Gastroesophageal sphincter (tissue), 4 donors: ENCODE measurements around the gene MCAM. TPM values are rescaled to one million over a fixed set of nuclear protein-coding genes. Genes with fewer than 3 reads are reported as not detected.
A peak's percentile ranks its signal among the peaks of the same experiment; 100 is the strongest.

Experiments used
- ATAC-seq: fragments of 150-250 bp; one replicate; pipeline ENCODE4 v1.9.1; 2016; ENCODE audit warnings: mild to moderate bottlenecking, moderate library complexity
- H3K27ac ChIP-seq, 4 donors: fragments of 200-600 bp; sonication (generic) in 3 of 4; 1 replicate in 3 of 4; 2 replicates in 1 of 4; pipeline ENCODE4 v1.5.1; 2016 to 2019
- H3K27me3 ChIP-seq: fragments of 200-600 bp; sonication (generic); one replicate; pipeline ENCODE4 v1.5.1; 2019
- H3K36me3 ChIP-seq, 2 donors: fragments of 200-600 bp; sonication (generic); one replicate each; pipeline ENCODE4 v1.5.1; 2019; ENCODE audit warnings: control low read depth in 1 of 2
- H3K4me1 ChIP-seq, 3 donors: fragments of 200-600 bp; sonication (generic); 1 replicate in 2 of 3; 2 replicates in 1 of 3; pipeline ENCODE4 v1.5.1; 2016 to 2019; ENCODE audit warnings: control low read depth in 2 of 3
- H3K4me3 ChIP-seq, 2 donors: fragments of 200-600 bp; sonication (generic); one replicate each; pipeline ENCODE4 v1.5.1; 2019; ENCODE audit warnings: mild to moderate bottlenecking in 1 of 2, moderate library complexity in 1 of 2
- H3K9me3 ChIP-seq, 3 donors: fragments of 200-600 bp; sonication (generic); one replicate each; pipeline ENCODE4 v1.5.1; 2017 to 2019; ENCODE audit warnings: control low read depth in 2 of 3
- EP300 ChIP-seq: sonication (generic); formaldehyde crosslinking; IDR thresholded peaks from one replicate; pipeline ENCODE4 v1.6.1; 2017; ENCODE audit warnings: antibody characterized with exemption, mild to moderate bottlenecking
- POLR2A ChIP-seq, 2 donors: fragments of 450-650 bp; IDR thresholded peaks; one replicate each; pipeline ENCODE4 v1.6.1; 2017; ENCODE audit warnings: antibody characterized with exemption in 2 of 2, mild to moderate bottlenecking in 2 of 2, moderate library complexity in 1 of 2
- POLR2AphosphoS5 ChIP-seq: sonication (generic); formaldehyde crosslinking; IDR thresholded peaks from one replicate; pipeline ENCODE4 v1.6.1; 2017; ENCODE audit warnings: antibody characterized with exemption
- WGBS, 2 donors: methylation state at CpG; one replicate each; pipeline ENCODE4 v1.1.5; 2018; ENCODE audit warnings: low coverage in 1 of 2; 5-methylcytosine and 5-hydroxymethylcytosine counted together
- total RNA-seq, 4 donors: library from RNA; depleted of rRNA; stranded (reverse); fragments of >200 nt; gene quantifications; one replicate each; pipeline ENCODE4 v1.1.0, GENCODE V29; 2016
- TF ChIP-seq, protein P1 (sequence below), 4 experiments: fragments of 200-600 bp in 2 of 4; fragments of 450-650 bp in 2 of 4; sonication (generic) in 1 of 4; IDR thresholded peaks; one replicate each; pipeline ENCODE4 v1.5.1; 2017 to 2019; ENCODE audit warnings: antibody characterized with exemption in 4 of 4, mild to moderate bottlenecking in 2 of 4, moderate library complexity in 2 of 4

The MCAM gene
- total RNA-seq, 4 donors from 2014 or later, result 702 to 1,904 (median 1,177) TPM

DNA sequence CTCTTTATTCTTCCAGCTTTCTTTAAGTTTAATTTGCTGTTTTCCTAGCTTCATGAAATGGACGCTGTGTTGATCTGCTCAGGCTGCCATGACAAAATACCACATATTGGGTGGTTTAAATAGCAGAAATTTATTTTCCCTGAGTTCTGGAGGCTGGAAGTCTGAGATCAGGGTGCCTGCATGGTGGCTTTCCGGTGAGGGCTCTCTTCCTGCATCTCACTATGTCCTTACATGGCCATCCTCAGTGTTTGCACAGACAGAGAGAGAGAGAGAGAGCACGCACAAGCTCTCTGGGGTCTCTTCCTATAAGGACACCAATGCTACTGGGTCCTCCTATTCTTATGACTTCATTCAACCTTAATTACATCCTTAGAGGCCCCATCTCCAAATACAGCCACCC, 28.7 kb downstream of the MCAM start:
- H3K4me1 ChIP-seq, result peaks cover 0 to 25% (median 0%) of the 10 kb centered on the region in 3 donors
- H3K27ac ChIP-seq, result peak overlapping the region in 1 of 4 donors; percentile 25
- 60 to 84% methylated on average over 1 to 3 of the region's 3 CpGs for WGBS, 2 donors

DNA sequence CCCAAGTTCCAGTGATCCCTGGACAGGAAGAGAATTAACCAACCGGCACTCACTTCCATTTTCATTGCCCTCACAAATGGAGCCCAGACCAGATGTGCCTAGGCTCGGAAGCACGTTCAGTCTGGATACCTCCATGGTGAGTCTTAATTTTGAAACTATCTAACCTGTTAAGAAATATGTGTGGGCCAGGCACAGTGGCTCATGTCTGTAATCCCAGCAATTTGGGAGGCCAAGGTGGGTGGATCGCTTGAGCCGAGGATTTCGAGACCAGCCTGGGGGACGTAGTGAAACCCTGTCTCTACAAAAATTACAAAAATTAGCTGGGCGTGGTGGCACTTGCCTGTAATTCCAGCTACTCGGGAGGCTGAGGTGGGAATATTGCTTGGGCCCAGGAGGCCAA, 31.5 kb downstream of the MCAM start:
- H3K36me3 ChIP-seq, result peaks cover 0 to 55% of the 10 kb centered on the region in 2 donors
- H3K4me1 ChIP-seq, result peaks cover 0 to 25% (median 0%) of the 10 kb centered on the region in 3 donors
- H3K4me3 ChIP-seq, result no peak overlapping the region
- ATAC-seq, result no peak
- no peaks in the 10 kb centered on the region for H3K9me3 ChIP-seq
- TF ChIP-seq POLR2AphosphoS5, result no peak
- no peak for TF ChIP-seq EP300
- TF ChIP-seq, protein P1, sequence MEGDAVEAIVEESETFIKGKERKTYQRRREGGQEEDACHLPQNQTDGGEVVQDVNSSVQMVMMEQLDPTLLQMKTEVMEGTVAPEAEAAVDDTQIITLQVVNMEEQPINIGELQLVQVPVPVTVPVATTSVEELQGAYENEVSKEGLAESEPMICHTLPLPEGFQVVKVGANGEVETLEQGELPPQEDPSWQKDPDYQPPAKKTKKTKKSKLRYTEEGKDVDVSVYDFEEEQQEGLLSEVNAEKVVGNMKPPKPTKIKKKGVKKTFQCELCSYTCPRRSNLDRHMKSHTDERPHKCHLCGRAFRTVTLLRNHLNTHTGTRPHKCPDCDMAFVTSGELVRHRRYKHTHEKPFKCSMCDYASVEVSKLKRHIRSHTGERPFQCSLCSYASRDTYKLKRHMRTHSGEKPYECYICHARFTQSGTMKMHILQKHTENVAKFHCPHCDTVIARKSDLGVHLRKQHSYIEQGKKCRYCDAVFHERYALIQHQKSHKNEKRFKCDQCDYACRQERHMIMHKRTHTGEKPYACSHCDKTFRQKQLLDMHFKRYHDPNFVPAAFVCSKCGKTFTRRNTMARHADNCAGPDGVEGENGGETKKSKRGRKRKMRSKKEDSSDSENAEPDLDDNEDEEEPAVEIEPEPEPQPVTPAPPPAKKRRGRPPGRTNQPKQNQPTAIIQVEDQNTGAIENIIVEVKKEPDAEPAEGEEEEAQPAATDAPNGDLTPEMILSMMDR (IDR thresholded peaks at IDR 0.05), result no peak
- TF ChIP-seq POLR2A (IDR thresholded peaks at IDR 0.05), result no peak
- WGBS, 2 donors, result 66 to 86% methylated on average over 3 to 8 of the region's 9 CpGs
- no peaks in the 10 kb centered on the region for H3K27me3 ChIP-seq
- no peak overlapping the region for H3K27ac ChIP-seq

More for the DNA sequence above, 28.7 kb downstream of the MCAM start:
- no peak for ATAC-seq
- TF ChIP-seq POLR2AphosphoS5, result no peak
- TF ChIP-seq, protein P1 (IDR thresholded peaks at IDR 0.05), result no peak
- TF ChIP-seq EP300, result no peak
- no peak for TF ChIP-seq POLR2A (IDR thresholded peaks at IDR 0.05)
- Histone ChIP-seq H3K9me3 (peaks cover 0 to 8% (median 0%) of the 10 kb centered on the region in 3 donors), H3K4me3 (no peak overlapping the region), H3K36me3 (peaks cover 0 to 56% of the 10 kb centered on the region in 2 donors), H3K27me3 (no peaks in the 10 kb centered on the region)

DNA sequence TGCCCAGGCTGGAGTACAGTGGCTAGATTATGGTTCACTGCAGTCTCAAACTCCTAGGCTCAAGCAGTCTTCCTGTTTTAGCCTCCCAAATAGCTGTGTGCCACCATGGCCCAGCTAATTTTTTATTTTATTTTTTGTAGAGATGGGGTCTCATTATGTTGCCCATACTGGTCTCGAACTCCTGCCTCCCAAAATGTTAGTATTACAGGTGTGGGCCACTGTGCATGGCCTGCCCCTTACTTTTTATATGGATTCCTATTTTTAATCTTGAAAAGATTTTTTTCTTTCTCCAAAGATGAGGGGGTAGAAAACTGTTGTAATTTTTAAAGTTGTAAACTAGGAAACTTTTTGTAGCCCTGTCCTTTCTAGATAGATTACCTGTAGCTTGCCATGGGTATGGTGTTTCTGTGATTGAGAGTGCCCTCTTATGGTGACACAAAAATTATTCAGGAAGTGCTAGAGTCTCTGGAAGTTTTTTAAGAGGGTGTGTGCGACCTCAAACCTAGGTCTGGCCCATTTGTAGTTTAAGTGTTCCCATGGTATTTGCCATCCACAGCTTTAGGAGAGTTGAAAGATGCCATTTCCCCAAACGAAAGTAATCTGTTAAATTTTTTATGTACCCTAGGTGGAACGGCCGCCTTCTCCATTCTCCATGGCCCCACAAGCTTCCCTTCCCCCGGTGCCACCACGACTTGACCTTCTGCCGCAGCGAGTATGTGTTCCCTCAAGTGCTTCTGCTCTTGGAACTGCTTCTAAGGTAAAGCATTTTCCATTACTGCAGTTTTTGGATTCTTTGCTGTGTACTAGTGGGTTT, 32.4 kb downstream of the MCAM start:
- H3K4me1 ChIP-seq, result peaks cover 0 to 25% (median 0%) of the 10 kb centered on the region in 3 donors
- H3K36me3 ChIP-seq, result peaks cover 0 to 53% of the 10 kb centered on the region in 2 donors
- no peak for ATAC-seq
- 46 to 62% methylated on average over 7 to 9 of the region's 9 CpGs for WGBS, 2 donors
- H3K4me3 ChIP-seq, result no peak overlapping the region
- no peaks in the 10 kb centered on the region for H3K27me3 ChIP-seq
- TF ChIP-seq POLR2A (IDR thresholded peaks at IDR 0.05) (no peak), POLR2AphosphoS5 (no peak)
- TF ChIP-seq, protein P1 (IDR thresholded peaks at IDR 0.05), result peak; percentile 24 to 62 (median 57)
- H3K9me3 ChIP-seq, result peaks cover 0 to 1% (median 0%) of the 10 kb centered on the region in 3 donors
- H3K27ac ChIP-seq, result no peak overlapping the region

DNA sequence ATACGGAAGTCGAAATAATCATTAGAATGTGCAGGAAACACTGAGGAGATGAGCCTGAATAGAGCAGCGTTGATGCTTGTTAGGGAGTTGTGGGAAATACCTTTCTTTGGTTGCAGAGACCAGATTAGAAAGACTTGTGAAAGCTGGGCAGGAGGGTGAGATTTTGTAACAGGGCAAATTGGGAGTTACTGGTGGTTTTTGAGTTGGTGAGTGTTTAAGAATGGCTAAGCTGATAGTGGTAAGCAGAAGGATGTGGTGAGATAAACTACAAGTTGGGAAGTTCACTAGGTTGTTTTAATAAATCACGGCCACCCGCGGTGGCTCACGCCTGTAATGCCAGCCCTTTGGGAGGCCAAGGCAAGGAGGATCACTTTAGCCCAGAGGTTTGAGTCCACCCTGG, 34.4 kb downstream of the MCAM start:
- Histone ChIP-seq H3K4me3 (no peak overlapping the region), H3K9me3 (peaks cover 0 to 1% (median 0%) of the 10 kb centered on the region in 3 donors), H3K4me1 (peaks cover 0 to 12% (median 0%) of the 10 kb centered on the region in 3 donors), H3K27ac (no peak overlapping the region), H3K27me3 (no peaks in the 10 kb centered on the region), H3K36me3 (peaks cover 0 to 63% of the 10 kb centered on the region in 2 donors)
- 90 to 95% methylated on average over 2 to 7 of the region's 7 CpGs for WGBS, 2 donors
- ATAC-seq, result no peak
- TF ChIP-seq EP300, result no peak

DNA sequence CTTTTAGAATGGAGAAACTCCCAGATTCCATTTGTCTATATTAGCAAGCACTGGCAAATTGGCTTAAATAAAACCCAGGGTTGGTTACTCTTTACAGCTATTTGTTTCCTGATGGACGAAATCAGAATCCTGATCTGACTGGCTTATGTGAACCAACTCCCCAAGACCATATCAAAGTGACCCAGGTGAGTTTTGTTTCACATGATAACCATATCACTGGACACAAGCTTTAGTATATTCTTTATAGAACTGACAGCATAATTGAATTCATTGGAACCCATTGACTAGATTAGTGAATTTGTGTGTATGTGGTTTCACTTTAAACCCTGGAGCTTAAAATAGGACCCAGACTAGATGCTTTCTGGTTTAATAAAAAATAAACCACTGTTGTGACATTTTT, 39.3 kb downstream of the MCAM start:
- no peaks in the 10 kb centered on the region for H3K27me3 ChIP-seq
- 86 to 100% methylated on average over 1 of the region's 1 CpG for WGBS, 2 donors
- ATAC-seq, result no peak
- H3K4me1 ChIP-seq, result no peaks in the 10 kb centered on the region
- H3K4me3 ChIP-seq, result no peak overlapping the region
- peaks cover 0 to 1% (median 0%) of the 10 kb centered on the region in 3 donors for H3K9me3 ChIP-seq
- no peak overlapping the region for H3K27ac ChIP-seq
- peaks cover 0 to 85% of the 10 kb centered on the region in 2 donors for H3K36me3 ChIP-seq
- TF ChIP-seq POLR2AphosphoS5 (no peak), EP300 (no peak), POLR2A (IDR thresholded peaks at IDR 0.05) (no peak)

DNA sequence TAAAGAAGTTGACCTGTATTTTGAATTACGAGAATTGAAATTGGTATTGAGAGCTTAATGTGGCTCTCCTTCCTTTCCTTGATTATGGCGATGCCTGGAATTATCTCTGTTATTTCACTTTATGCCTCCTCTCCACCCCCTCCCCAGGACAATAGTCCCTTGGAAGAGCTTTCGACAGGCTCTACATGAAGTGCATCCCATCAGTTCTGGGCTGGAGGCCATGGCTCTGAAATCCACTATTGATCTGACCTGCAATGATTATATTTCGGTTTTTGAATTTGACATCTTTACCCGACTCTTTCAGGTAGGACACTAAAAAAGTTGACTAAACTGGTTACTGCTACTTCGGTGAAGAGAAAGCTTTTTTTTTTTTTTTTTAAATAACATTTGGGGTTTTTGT, 43.2 kb downstream of the MCAM start:
- 91 to 96% methylated on average over 6 of the region's 6 CpGs for WGBS, 2 donors
- Histone ChIP-seq H3K27me3 (no peaks in the 10 kb centered on the region), H3K36me3 (peaks cover 0 to 69% of the 10 kb centered on the region in 2 donors), H3K4me3 (no peak overlapping the region), H3K27ac (no peak overlapping the region), H3K4me1 (peaks cover 0 to under 1% (median 0%) of the 10 kb centered on the region in 3 donors), H3K9me3 (no peaks in the 10 kb centered on the region)
- TF ChIP-seq POLR2A (IDR thresholded peaks at IDR 0.05), result no peak
- TF ChIP-seq, protein P1 (IDR thresholded peaks at IDR 0.05), result no peak
- TF ChIP-seq EP300, result no peak
- no peak for TF ChIP-seq POLR2AphosphoS5
- no peak for ATAC-seq
